HepG2 (cell line): ENCODE results near the gene ABCC12. TPM values are rescaled to one million over a fixed set of nuclear protein-coding genes. Genes with fewer than 3 reads are reported as not detected.

Experiments
- ATAC-seq: fragments of 200-7000 bp; cut with Tn5 transposase; 3 replicates; pipeline ENCODE4 v1.9.1; 2020; ENCODE audit warnings: mild to moderate bottlenecking, moderate library complexity
- BruUV-seq: library from RNA; stranded (reverse); fragments of 400-500 nt; replicated peaks from 2 replicates; lab custom pipeline; 2021; lab: Mats Ljungman, UMichigan
- CTCF ChIA-PET: fragments of 300-600 bp; formaldehyde crosslinking; extraction: SDS; loops from one replicate; lab custom pipeline; 2021; ENCODE audit warnings: low total read pairs, inconsistent platforms, low intra/inter-chr PET ratio; lab: Yijun Ruan, JAX
- POLR2A ChIA-PET: fragments of 350-600 bp; sonication (Branson Sonifier 250); formaldehyde crosslinking; loops from one replicate; lab custom pipeline; 2020; ENCODE audit warnings: antibody characterized with exemption, inconsistent platforms; lab: Yijun Ruan, JAX
- DNase-seq: peaks from one replicate; pipeline ENCODE4 v3.0.0-alpha.2; 2015; ENCODE audit warnings: low spot score
- FAIRE-seq: peaks from 3 replicates; lab custom pipeline; 2011; peaks lifted over from hg19 to GRCh38; lab: Jason Lieb, UNC
- H2AFZ ChIP-seq: one replicate; pipeline ENCODE4 v1.6.1; 2011; ENCODE audit warnings: low read length, inconsistent platforms
- H3K27ac ChIP-seq: fragments of 300-600 bp; 3 replicates; pipeline ENCODE4 v1.8.0; 2011; ENCODE audit warnings: mixed run types, mild to moderate bottlenecking, mixed read lengths, low read length, inconsistent platforms; ENCODE audit not compliant: insufficient read depth; ENCODE audit errors: extremely low read length
- H3K27me3 ChIP-seq, 2 experiments: fragments of 200-600 bp in 1 of 2; 2 replicates in 1 of 2; 3 replicates in 1 of 2; pipeline versions ENCODE4 v1.6.0 to v1.8.0; 2011; ENCODE audit warnings: low read length in 2 of 2, mild to moderate bottlenecking in 2 of 2, moderate library complexity in 2 of 2, inconsistent platforms in 1 of 2; ENCODE audit not compliant: insufficient read depth in 2 of 2, control insufficient read depth in 1 of 2
- H3K36me3 ChIP-seq, 2 experiments: fragments of 200-600 bp in 1 of 2; replicated peaks in 1 of 2; 2 replicates in 1 of 2; 3 replicates in 1 of 2; pipeline versions ENCODE4 v1.5.1 to v1.8.0; 2011; ENCODE audit warnings: low read length in 2 of 2, inconsistent platforms in 1 of 2; ENCODE audit not compliant: insufficient read depth in 2 of 2, control insufficient read depth in 1 of 2
- H3K4me1 ChIP-seq: 2 replicates; pipeline ENCODE4 v1.5.1; 2012; ENCODE audit warnings: low read length, inconsistent platforms; ENCODE audit not compliant: insufficient read depth
- H3K4me2 ChIP-seq: 2 replicates; pipeline ENCODE4 v1.6.0; 2011; ENCODE audit warnings: low read depth, low read length, inconsistent platforms
- H3K4me3 ChIP-seq, 3 experiments: fragments of 200-600 bp in 1 of 3; sonication (generic), shearing (Covaris generic) in 1 of 3; replicated peaks in 1 of 3; 2 replicates each; pipeline ENCODE4 v1.5.1; 2011 to 2016; ENCODE audit warnings: low read length in 3 of 3, inconsistent platforms in 2 of 3, low read depth in 2 of 3, mild to moderate bottlenecking in 2 of 3, control low read depth in 1 of 3, mixed read lengths in 1 of 3; ENCODE audit not compliant: insufficient read depth in 1 of 3
- H3K79me2 ChIP-seq: one replicate; pipeline ENCODE4 v1.6.1; 2011; ENCODE audit warnings: low read length, inconsistent platforms; ENCODE audit not compliant: insufficient read depth
- H3K9ac ChIP-seq: 2 replicates; pipeline ENCODE4 v1.6.0; 2011; ENCODE audit warnings: mild to moderate bottlenecking, low read depth, low read length, inconsistent platforms; ENCODE audit not compliant: insufficient read depth
- H3K9me3 ChIP-seq: 2 replicates; pipeline ENCODE4 v1.5.1; 2012; ENCODE audit warnings: mild to moderate bottlenecking, low read length
- H4K20me1 ChIP-seq: 2 replicates; pipeline ENCODE4 v1.6.0; 2011; ENCODE audit warnings: inconsistent platforms, mild to moderate bottlenecking, low read length, moderate library complexity; ENCODE audit not compliant: insufficient read depth
- ASH2L ChIP-seq: fragments of 300-600, 200-600 bp; sonication (generic); IDR thresholded peaks from 2 replicates; pipeline ENCODE4 v1.7.0; 2017; ENCODE audit warnings: low read depth, mild to moderate bottlenecking, moderate library complexity, mixed read lengths, low read length; ENCODE audit not compliant: insufficient read length
- CCAR2 ChIP-seq: fragments of 200-400 bp; formaldehyde crosslinking; optimal IDR thresholded peaks from 2 replicates; pipeline ENCODE3; 2018; ENCODE audit warnings: low read depth, mild to moderate bottlenecking, low read length, moderate library complexity
- MTF2 ChIP-seq: sonication (generic); formaldehyde crosslinking; IDR thresholded peaks from 2 replicates; pipeline ENCODE4 v1.5.0; 2020; ENCODE audit warnings: missing genetic modification reagents, borderline replicate concordance
- SP4 ChIP-seq: sonication (generic); formaldehyde crosslinking; IDR thresholded peaks from 2 replicates; pipeline ENCODE4 v1.8.1; 2023; ENCODE audit warnings: mild to moderate bottlenecking, missing genetic modification reagents
- TRAFD1 ChIP-seq: sonication (generic); formaldehyde crosslinking; IDR thresholded peaks from 2 replicates; pipeline ENCODE4 v1.5.1; 2020; ENCODE audit warnings: missing genetic modification reagents, mild to moderate bottlenecking, borderline replicate concordance
- ZBTB3 ChIP-seq: sonication (generic); formaldehyde crosslinking; IDR thresholded peaks from 2 replicates; pipeline ENCODE4 v1.4.0; 2020; ENCODE audit warnings: low read depth, mild to moderate bottlenecking, moderate library complexity, missing genetic modification reagents, borderline replicate concordance
- ZNF530 ChIP-seq: sonication (generic); formaldehyde crosslinking; IDR thresholded peaks from 2 replicates; pipeline ENCODE4 v1.5.0; 2020; ENCODE audit warnings: low read depth, mild to moderate bottlenecking, missing genetic modification reagents
- ZNF670 ChIP-seq: sonication (generic); formaldehyde crosslinking; IDR thresholded peaks from 2 replicates; pipeline ENCODE4 v1.8.0; 2022; ENCODE audit warnings: mild to moderate bottlenecking, missing genetic modification reagents, borderline replicate concordance
- ZNF713 ChIP-seq: sonication (generic); formaldehyde crosslinking; IDR thresholded peaks from 2 replicates; pipeline ENCODE4 v1.4.0; 2020; ENCODE audit warnings: mild to moderate bottlenecking, missing genetic modification reagents
- WGBS: methylation state at CpG from one replicate; pipeline ENCODE4 v1.1.6; 2017; ENCODE audit warnings: low lambda C conversion rate; 5-methylcytosine and 5-hydroxymethylcytosine counted together
- in situ Hi-C: cut with HindIII; loops from 2 replicates; pipeline ENCODE4 v1.10.0; 2017; ENCODE audit warnings: low pct_unique_long_range_greater_than_20kb; ENCODE audit not compliant: extremely low pct_ligation_motif_present
- intact Hi-C: fragments of 100-400 bp; cut with micrococcal nuclease; formaldehyde crosslinking; loops from one replicate; pipeline ENCODE4 v1.10.0; 2022; ENCODE audit not compliant: unreplicated experiment
- polyA plus RNA-seq, 8 experiments: library from polyadenylated mRNA; depleted of rRNA in 3 of 8; stranded (reverse) in 7 of 8; unstranded in 1 of 8; fragments of >200 nt; fragmentation: Illumina TruSeq in 4 of 8; extraction: Trizol in 4 of 8; gene quantifications; 2 replicates each; pipeline versions ENCODE4 v1.2.1 to v1.2.3, GENCODE V29; 2011 to 2016; ENCODE audit warnings: low read depth in 4 of 8, missing spikeins in 1 of 8, mixed read lengths in 1 of 8; ENCODE audit not compliant: insufficient read depth in 1 of 8
- total RNA-seq, 5 experiments: library from RNA; depleted of rRNA; stranded (reverse); fragments of >200 nt; fragmentation: Illumina TruSeq; extraction: Trizol; gene quantifications; 2 replicates each; pipeline ENCODE4 v1.2.3, GENCODE V29; 2016; ENCODE audit warnings: low read depth in 1 of 5

Gene ABCC12
- total and polyA plus RNA-seq, 2 of the 13 experiments (the other 11 are each of a cell fraction or from before 2014, with no cell fraction given), result not detected

DNA sequence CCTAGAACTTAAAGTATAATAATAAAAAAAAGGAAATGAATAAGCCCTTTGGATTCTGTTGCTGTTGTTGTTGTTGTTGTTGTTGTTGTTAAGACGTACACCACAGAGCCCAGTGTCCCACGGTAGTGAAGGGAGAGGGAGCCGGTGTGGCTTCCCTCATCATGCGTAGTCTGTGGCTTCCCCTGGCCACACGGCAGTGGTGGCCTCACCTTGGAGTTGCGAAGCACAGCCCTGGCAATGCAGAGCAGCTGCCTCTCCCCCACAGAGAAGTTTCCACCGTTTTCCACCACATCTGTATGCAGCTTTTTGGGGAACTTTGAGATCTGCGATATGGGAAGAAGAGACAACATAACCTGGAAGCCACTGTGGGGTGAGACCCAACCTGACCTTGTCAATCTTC is 14.1 kb upstream of the ABCC12 start:
- intact Hi-C loops, result no loop called here
- TF ChIP-seq ZNF530 (CRISPR knock-in tag) (no peak), SP4 (no peak), TRAFD1 (CRISPR knock-in tag) (no peak), CCAR2 (no peak), ZNF670 (CRISPR knock-in tag) (no peak), ASH2L (no peak), MTF2 (CRISPR knock-in tag) (no peak), ZNF713 (CRISPR knock-in tag) (no peak), ZBTB3 (no peak)
- TF ChIP-seq, all 625 proteins: peak for 0
- DNase-seq, result no peak
- POLR2A ChIA-PET, result no interaction called here
- 64% methylated on average over 8 of the region's 8 CpGs for WGBS
- CTCF ChIA-PET, result no interaction called here
- Histone ChIP-seq H3K4me3 (no peak overlapping the region), H3K79me2 (no peaks in the 10 kb centered on the region), H3K4me2 (no peak overlapping the region), H3K27ac (no peak overlapping the region), H2AFZ (no peak overlapping the region), H3K27me3 (no peaks in the 10 kb centered on the region), H3K36me3 (no peaks in the 10 kb centered on the region), H3K9me3 (no peaks in the 10 kb centered on the region), H3K4me1 (peaks cover 39% of the 10 kb centered on the region), H3K9ac (no peak overlapping the region), H4K20me1 (no peaks in the 10 kb centered on the region)
- no TSS peak for BruUV-seq
- in situ Hi-C loops, result loop anchor here (10.0 kb wide), 1 partner anchor 1225 kb away; no protein-coding TSS in a partner anchor
- no peak for ATAC-seq
- FAIRE-seq, result no peak
